IMR-90 (cell line): Measurements from ENCODE around the gene CSH2. TPM values are rescaled to one million over a fixed set of nuclear protein-coding genes. Genes with fewer than 3 reads are reported as not detected.
"Not testable (repeated sequence)": the region's sequence is repeated elsewhere in the genome, so short reads cannot be mapped to it uniquely, and the experiment has no call there.

Experiments
- ATAC-seq: fragments of 200-7000 bp; cut with Tn5 transposase; 2 replicates; pipeline ENCODE4 v1.9.1; 2020; ENCODE audit warnings: low read depth, mild to moderate bottlenecking, moderate library complexity
- BruUV-seq: library from RNA; stranded (reverse); fragments of 400-500 nt; replicated peaks from 2 replicates; lab custom pipeline; 2021; lab: Mats Ljungman, UMichigan
- CTCF ChIA-PET: fragments of 300-600 bp; formaldehyde crosslinking; extraction: SDS; loops from one replicate; lab custom pipeline; 2021; ENCODE audit warnings: antibody characterized with exemption; lab: Yijun Ruan, JAX
- POLR2A ChIA-PET: fragments of 300-600 bp; sonication (Branson Sonifier 250); formaldehyde crosslinking; loops from one replicate; lab custom pipeline; 2022; ENCODE audit warnings: antibody characterized with exemption; ENCODE audit not compliant: unreplicated experiment; lab: Charles Lee
- DNase-seq: peaks from one replicate; pipeline ENCODE4 v3.0.0; 2013
- H2AFZ ChIP-seq: replicated peaks from 2 replicates; pipeline ENCODE3; 2013; ENCODE audit warnings: low read length, mild to moderate bottlenecking; ENCODE audit not compliant: poor library complexity
- H2AK5ac ChIP-seq: 2 replicates; pipeline ENCODE4 v1.6.1; 2013; ENCODE audit warnings: low read depth, low read length, inconsistent platforms
- H2AK9ac ChIP-seq: replicated peaks from 2 replicates; pipeline ENCODE3; 2013; ENCODE audit warnings: mild to moderate bottlenecking, low read depth, low read length, moderate library complexity; ENCODE audit not compliant: poor library complexity
- H2BK120ac ChIP-seq: 2 replicates; pipeline ENCODE4 v1.6.1; 2013; ENCODE audit warnings: low read depth, low read length, inconsistent platforms
- H2BK15ac ChIP-seq: 3 replicates; pipeline ENCODE4 v1.6.1; 2013; ENCODE audit warnings: low read depth, low read length, inconsistent platforms
- H2BK20ac ChIP-seq: 2 replicates; pipeline ENCODE4 v1.6.1; 2013; ENCODE audit warnings: low read depth, mild to moderate bottlenecking, inconsistent platforms, low read length, moderate library complexity
- H2BK5ac ChIP-seq: 2 replicates; pipeline ENCODE4 v1.6.1; 2013; ENCODE audit warnings: mild to moderate bottlenecking, low read depth, low read length, inconsistent platforms; ENCODE audit not compliant: poor library complexity, severe bottlenecking
- H3K14ac ChIP-seq: replicated peaks from 2 replicates; pipeline ENCODE4 v1.6.1; 2013; ENCODE audit warnings: low read depth, low read length, inconsistent platforms
- H3K18ac ChIP-seq: 2 replicates; pipeline ENCODE4 v1.6.1; 2013; ENCODE audit warnings: low read depth, low read length, control low read depth
- H3K23ac ChIP-seq: 2 replicates; pipeline ENCODE4 v1.6.1; 2013; ENCODE audit warnings: low read depth, low read length, inconsistent platforms
- H3K27ac ChIP-seq: 2 replicates; pipeline ENCODE4 v1.5.1; 2013; ENCODE audit warnings: mild to moderate bottlenecking, control low read depth, low read length; ENCODE audit not compliant: insufficient read depth
- H3K27me3 ChIP-seq: 2 replicates; pipeline ENCODE4 v1.6.1; 2013; ENCODE audit warnings: low read length; ENCODE audit not compliant: control insufficient read depth, insufficient read depth
- H3K36me3 ChIP-seq: 2 replicates; pipeline ENCODE4 v1.6.1; 2013; ENCODE audit warnings: low read length, mixed read lengths; ENCODE audit not compliant: control insufficient read depth, insufficient read depth
- H3K4ac ChIP-seq: 2 replicates; pipeline ENCODE4 v1.6.1; 2013; ENCODE audit warnings: low read depth, low read length, inconsistent platforms
- H3K4me1 ChIP-seq: 2 replicates; pipeline ENCODE4 v1.6.1; 2013; ENCODE audit warnings: low read length, mixed read lengths; ENCODE audit not compliant: control insufficient read depth, insufficient read depth
- H3K4me2 ChIP-seq: 2 replicates; pipeline ENCODE4 v1.6.1; 2013; ENCODE audit warnings: low read depth, mild to moderate bottlenecking, control low read depth, low read length, moderate library complexity
- H3K4me3 ChIP-seq: 2 replicates; pipeline ENCODE4 v1.5.1; 2013; ENCODE audit warnings: low read depth, mild to moderate bottlenecking, control low read depth, low read length, moderate library complexity; ENCODE audit not compliant: insufficient read depth
- H3K56ac ChIP-seq: 2 replicates; pipeline ENCODE4 v1.6.1; 2013; ENCODE audit warnings: low read length, inconsistent platforms; ENCODE audit not compliant: insufficient read depth; ENCODE audit errors: extremely low read depth
- H3K79me1 ChIP-seq, 2 experiments: 2 replicates each; pipeline ENCODE4 v1.6.1; 2013; ENCODE audit warnings: low read length in 2 of 2, inconsistent platforms in 1 of 2, low read depth in 1 of 2
- H3K9ac ChIP-seq: 2 replicates; pipeline ENCODE4 v1.6.1; 2013; ENCODE audit warnings: low read depth, low read length, control low read depth
- H3K9me1 ChIP-seq: 2 replicates; pipeline ENCODE4 v1.6.1; 2013; ENCODE audit warnings: low read length, inconsistent platforms; ENCODE audit not compliant: insufficient read depth
- H3K9me3 ChIP-seq: 2 replicates; pipeline ENCODE4 v1.6.1; 2013; ENCODE audit warnings: low read length; ENCODE audit not compliant: control insufficient read depth, insufficient read depth
- H4K20me1 ChIP-seq: 2 replicates; pipeline ENCODE4 v1.6.1; 2013; ENCODE audit warnings: low read length, inconsistent platforms; ENCODE audit not compliant: insufficient read depth
- H4K5ac ChIP-seq: 2 replicates; pipeline ENCODE4 v1.6.1; 2013; ENCODE audit warnings: mild to moderate bottlenecking, low read depth, low read length, control low read depth
- H4K8ac ChIP-seq, 2 experiments: 2 replicates each; pipeline ENCODE4 v1.6.1; 2013; ENCODE audit warnings: low read depth in 2 of 2, low read length in 2 of 2, control low read depth in 1 of 2, inconsistent platforms in 1 of 2
- H4K91ac ChIP-seq: 2 replicates; pipeline ENCODE4 v1.6.1; 2013; ENCODE audit warnings: low read depth, low read length, inconsistent platforms; ENCODE audit not compliant: insufficient read depth
- CTCF ChIP-seq: conservative IDR thresholded peaks from 2 replicates; pipeline ENCODE4 v1.5.1; 2012; ENCODE audit warnings: mild to moderate bottlenecking, low read depth, low read length, improper control_type of control experiment
- WGBS, 2 experiments: methylation state at CpG; one replicate each; pipeline versions ENCODE4 v1.1.5 to v1.1.7; 2013; ENCODE audit warnings: missing lambda C conversion rate in 2 of 2; ENCODE audit not compliant: insufficient read length in 1 of 2; ENCODE audit errors: extremely low coverage in 2 of 2; 5-methylcytosine and 5-hydroxymethylcytosine counted together
- dilution Hi-C: fragments of 300-500 bp; cut with HindIII; formaldehyde crosslinking; loops from one replicate; pipeline ENCODE4 v1.14.3; 2018; ENCODE audit warnings: low sequenced_read_pairs; ENCODE audit not compliant: unreplicated experiment
- in situ Hi-C: fragments of 300-500 bp; cut with MboI; formaldehyde crosslinking; loops from 3 replicates; pipeline ENCODE4 v1.14.3; 2019; ENCODE audit warnings: low sequenced_read_pairs, inconsistent platforms, mixed read lengths
- intact Hi-C: fragments of 100-400 bp; cut with micrococcal nuclease; formaldehyde crosslinking; loops from 2 replicates; pipeline ENCODE4 v1.10.0; 2022
- polyA plus RNA-seq, 3 experiments: library from polyadenylated mRNA; depleted of rRNA; stranded (reverse); fragments of >200 nt; gene quantifications; 2 replicates each; pipeline ENCODE4 v1.2.3, GENCODE V29; 2012; ENCODE audit warnings: low replicate concordance in 1 of 3
- total RNA-seq: library from RNA; depleted of rRNA; stranded (reverse); fragments of >200 nt; gene quantifications from 2 replicates; pipeline ENCODE4 v1.2.3, GENCODE V29; 2012

The CSH2 gene
- total and polyA plus RNA-seq, 2 of the 4 experiments (the other 2 are of a cell fraction) = not detected

GRCh38 chr17:63907161-63907778, 33.8 kb upstream of the CSH2 start:
- POLR2A ChIA-PET, H4K91ac ChIP-seq: not testable (repeated sequence)
- H3K27me3 ChIP-seq = peaks cover 44% of the 10 kb centered on the region

GRCh38 chr17:63904796-63905195, 31.3 kb upstream of the CSH2 start:
- in situ Hi-C loops, H2BK20ac ChIP-seq, H2AK5ac ChIP-seq, H4K20me1 ChIP-seq, H4K91ac ChIP-seq, H2BK120ac ChIP-seq, BruUV-seq, H2BK15ac ChIP-seq, H3K23ac ChIP-seq, POLR2A ChIA-PET, ATAC-seq, dilution Hi-C loops, H4K5ac ChIP-seq, H3K4me1 ChIP-seq, H2AK9ac ChIP-seq, H3K14ac ChIP-seq, H3K4me2 ChIP-seq, H3K36me3 ChIP-seq, H3K79me1 ChIP-seq, H2BK5ac ChIP-seq, H4K8ac ChIP-seq, H3K9ac ChIP-seq, DNase-seq, H3K18ac ChIP-seq, H2AFZ ChIP-seq, H3K4me3 ChIP-seq, H3K27ac ChIP-seq, intact Hi-C loops, H3K4ac ChIP-seq, H3K9me1 ChIP-seq, H3K56ac ChIP-seq, H3K9me3 ChIP-seq: not testable (repeated sequence)
- H3K27me3 ChIP-seq = peaks cover 36% of the 10 kb centered on the region
- CTCF ChIA-PET = interaction anchor here (0.6 kb wide), 1 partner anchor 409 kb away, joined by 3 read pairs; no protein-coding TSS in a partner anchor
- WGBS, 2 experiments = no CpG with 5 or more reads among the region's 8 CpGs

More at GRCh38 chr17:63907161-63907778, 33.8 kb upstream of the CSH2 start:
- H3K23ac ChIP-seq, H3K9ac ChIP-seq, H2BK120ac ChIP-seq, H4K20me1 ChIP-seq, H4K5ac ChIP-seq, H3K18ac ChIP-seq, H3K14ac ChIP-seq, H3K4me3 ChIP-seq, H3K4me2 ChIP-seq, H3K79me1 ChIP-seq, H2BK5ac ChIP-seq, H2AK5ac ChIP-seq, H2AFZ ChIP-seq, intact Hi-C loops, H3K9me1 ChIP-seq, H3K4me1 ChIP-seq, H3K56ac ChIP-seq, in situ Hi-C loops, H3K4ac ChIP-seq, BruUV-seq, H2AK9ac ChIP-seq, H3K27ac ChIP-seq, H3K9me3 ChIP-seq, H3K36me3 ChIP-seq, H2BK15ac ChIP-seq, dilution Hi-C loops, H4K8ac ChIP-seq, H2BK20ac ChIP-seq: not testable (repeated sequence)
- CTCF ChIA-PET = interaction anchor here (0.8 kb wide), 1 partner anchor 38 kb away, joined by 3 read pairs; no protein-coding TSS in a partner anchor
- ATAC-seq (peak; percentile 81), DNase-seq (peak; percentile 8)
- peak; percentile 25; the same call in 1 of the 2 replicates for TF ChIP-seq CTCF
- WGBS, 2 experiments = no CpG with 5 or more reads among the region's 12 CpGs
